ENCODE results near the gene HECA.
"Not testable (repeated sequence)": the region's sequence is repeated elsewhere in the genome, so short reads cannot be mapped to it uniquely, and the experiment has no call there.

Gene HECA

DNA sequence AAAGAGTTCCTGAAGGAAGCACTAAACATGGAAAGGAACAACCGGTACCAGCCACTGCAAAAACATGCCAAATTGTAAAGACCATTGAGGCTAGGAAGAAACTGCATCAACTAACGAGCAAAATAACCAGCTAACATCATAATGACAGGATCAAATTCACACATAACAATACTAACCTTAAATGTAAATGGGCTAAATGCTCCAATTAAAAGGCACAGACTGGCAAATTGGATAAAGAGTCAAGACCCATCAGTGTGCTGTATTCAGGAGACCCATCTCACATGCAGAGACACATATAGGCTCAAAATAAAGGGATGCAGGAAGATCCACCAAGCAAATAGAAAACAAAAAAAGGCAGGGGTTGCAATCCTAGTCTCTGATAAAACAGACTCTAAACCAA is 77.6 kb downstream of the HECA start:
- DNase-seq: not testable (repeated sequence)

DNA sequence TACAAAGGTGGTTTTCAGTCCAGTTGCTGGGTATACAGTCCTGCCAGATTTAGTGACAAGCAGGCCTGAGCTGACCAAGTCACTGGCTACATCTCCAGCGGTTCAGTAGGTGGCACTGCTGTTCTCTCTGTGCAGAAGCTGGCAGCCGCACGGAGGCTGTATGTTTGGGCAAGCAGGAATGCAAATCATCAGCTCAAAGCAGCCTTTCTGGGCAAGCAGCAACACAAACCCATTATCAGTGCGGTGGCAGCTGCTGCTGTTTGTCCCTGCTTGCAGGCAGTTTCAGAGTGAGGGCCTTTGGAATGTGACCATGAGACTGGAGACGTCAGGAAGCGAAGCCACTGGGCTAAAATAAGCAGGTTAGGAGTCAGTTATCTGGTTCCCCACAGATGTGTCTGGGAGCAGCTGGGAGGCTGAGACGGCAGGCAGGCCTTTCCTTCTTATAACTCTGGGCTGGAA is 84.4 kb downstream of the HECA start:
- peak; percentile 58 to 90 for DNase-seq

DNA sequence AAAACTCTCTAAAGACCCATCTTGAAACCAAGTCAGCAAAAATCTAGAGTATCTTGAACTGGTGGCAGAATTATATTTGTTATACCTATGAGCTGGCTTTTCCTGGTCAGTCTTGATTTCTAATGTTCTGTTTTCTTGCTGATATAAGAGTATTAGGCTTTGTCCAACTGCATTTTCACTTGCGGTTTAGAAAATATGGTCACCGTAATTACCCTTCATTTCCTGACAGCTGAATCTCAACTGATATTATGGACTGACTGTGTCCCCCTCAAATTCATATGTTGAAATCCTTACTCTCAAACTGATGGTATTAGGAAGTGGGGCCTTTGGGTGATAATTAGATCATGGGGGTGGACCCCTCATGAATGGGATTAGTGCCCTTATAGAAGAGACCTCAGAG is 84.9 kb downstream of the HECA start:
- DNase-seq: no peak

DNA sequence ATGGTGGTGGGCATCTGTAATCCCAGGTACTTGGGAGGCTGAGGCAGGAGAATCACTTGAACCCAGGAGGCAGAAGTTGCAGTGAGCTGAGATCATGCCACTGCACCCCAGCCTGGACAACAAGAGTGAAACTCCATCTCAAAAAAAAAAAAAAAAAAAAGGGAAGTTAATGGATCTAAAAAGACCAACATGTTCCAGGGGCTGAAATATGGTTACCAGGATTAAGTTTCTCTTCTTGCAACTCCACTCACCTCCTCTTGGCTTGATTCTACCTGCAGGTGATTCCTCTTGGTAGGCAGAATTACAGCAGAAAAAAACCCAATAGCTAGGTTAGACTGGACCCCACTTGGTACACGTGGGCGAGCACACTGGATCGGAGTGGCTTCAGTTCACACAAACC is 93.5 kb downstream of the HECA start:
- DNase-seq: not testable (repeated sequence)
